22Rv1 (cell line): ENCODE measurements around the gene RAB27B.
"Not testable (repeated sequence)": the region's sequence is repeated elsewhere in the genome, so short reads cannot be mapped to it uniquely, and the experiment has no call there.

ENCODE experiments used
- H3K27ac ChIP-seq: fragments of 450-650 bp; 2 replicates; pipeline ENCODE4 v1.5.1; 2017
- ZFX ChIP-seq: fragments of 450-650 bp; IDR thresholded peaks from 2 replicates; pipeline ENCODE4 v1.6.1; 2017; ENCODE audit warnings: antibody characterized with exemption, borderline replicate concordance
- TF ChIP-seq, protein P1 (sequence below): fragments of 450-650 bp; IDR thresholded peaks from 2 replicates; pipeline ENCODE4 v1.5.1; 2017; ENCODE audit warnings: mild to moderate bottlenecking

The RAB27B gene

DNA sequence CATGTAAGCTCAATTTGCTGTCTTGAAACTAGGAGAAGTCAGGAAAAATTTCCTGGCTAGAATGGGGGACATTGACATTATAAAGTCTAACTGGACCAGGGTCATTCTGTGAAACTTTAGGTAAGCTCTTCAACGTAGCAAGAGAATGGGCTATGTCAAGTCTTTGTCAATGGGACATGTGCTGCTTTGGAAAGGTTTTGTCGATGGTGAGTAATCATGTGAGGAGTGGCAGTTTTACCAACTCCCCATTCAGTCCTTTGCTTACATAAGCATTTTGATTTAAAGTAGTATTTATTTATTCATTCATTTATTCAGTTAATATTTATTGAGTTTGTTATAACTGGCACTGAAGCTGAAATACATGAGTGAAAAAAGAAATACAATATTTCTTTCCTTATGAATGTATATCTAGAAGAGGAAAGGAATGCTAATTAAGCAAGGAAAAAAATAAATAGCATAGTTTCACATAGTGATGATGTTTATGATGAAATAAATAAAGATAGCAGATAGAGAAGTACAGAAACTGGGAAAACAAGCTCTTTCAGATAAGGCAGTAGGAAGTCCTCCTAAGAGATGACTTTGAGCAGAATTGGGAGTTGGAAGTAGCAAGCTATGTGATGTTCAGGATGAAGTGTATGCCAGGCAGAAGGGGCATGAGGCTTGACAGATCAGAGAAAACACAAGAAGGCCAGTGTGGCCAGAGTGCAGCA, 25.4 kb upstream of the RAB27B start:
- no peak overlapping the region for H3K27ac ChIP-seq
- TF ChIP-seq, protein P1, sequence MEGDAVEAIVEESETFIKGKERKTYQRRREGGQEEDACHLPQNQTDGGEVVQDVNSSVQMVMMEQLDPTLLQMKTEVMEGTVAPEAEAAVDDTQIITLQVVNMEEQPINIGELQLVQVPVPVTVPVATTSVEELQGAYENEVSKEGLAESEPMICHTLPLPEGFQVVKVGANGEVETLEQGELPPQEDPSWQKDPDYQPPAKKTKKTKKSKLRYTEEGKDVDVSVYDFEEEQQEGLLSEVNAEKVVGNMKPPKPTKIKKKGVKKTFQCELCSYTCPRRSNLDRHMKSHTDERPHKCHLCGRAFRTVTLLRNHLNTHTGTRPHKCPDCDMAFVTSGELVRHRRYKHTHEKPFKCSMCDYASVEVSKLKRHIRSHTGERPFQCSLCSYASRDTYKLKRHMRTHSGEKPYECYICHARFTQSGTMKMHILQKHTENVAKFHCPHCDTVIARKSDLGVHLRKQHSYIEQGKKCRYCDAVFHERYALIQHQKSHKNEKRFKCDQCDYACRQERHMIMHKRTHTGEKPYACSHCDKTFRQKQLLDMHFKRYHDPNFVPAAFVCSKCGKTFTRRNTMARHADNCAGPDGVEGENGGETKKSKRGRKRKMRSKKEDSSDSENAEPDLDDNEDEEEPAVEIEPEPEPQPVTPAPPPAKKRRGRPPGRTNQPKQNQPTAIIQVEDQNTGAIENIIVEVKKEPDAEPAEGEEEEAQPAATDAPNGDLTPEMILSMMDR, result no peak
- TF ChIP-seq ZFX, result no peak

DNA sequence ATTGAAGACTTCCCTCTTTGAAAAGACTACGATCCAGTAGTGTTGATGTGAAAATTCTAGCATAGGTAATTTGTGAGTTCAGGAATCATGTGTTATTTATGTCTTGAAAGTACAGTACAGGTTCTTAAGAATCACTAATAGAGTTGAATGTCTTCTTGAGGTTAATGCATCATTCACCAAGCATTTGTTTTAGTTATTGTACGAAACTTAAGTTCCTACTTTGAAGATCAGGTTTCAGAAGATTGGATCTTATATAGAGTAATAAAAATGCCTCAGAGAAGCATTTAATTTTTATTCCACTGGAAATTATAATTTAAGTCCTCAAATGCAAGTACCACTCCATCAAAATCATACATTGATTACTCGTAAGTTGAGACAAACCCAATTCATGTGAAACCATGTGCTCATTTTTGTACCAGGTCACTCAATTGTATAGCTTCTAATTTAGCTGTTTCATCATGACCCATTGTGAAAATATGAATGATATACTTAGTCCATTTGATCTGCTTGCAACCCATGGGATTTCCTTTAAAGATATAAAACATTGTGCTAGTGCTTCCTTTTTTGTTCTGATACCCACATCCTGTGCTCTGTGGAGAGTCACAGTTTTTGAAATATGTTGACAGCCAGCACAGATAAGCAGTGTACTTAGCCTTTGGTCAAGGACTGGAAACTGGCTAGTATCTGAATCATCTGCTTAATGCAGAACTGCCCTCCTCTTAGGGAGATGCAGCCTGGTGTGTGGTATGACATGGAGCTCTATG, 22.5 kb upstream of the RAB27B start:
- TF ChIP-seq, protein P1, result no peak
- TF ChIP-seq ZFX, result no peak
- no peak overlapping the region for H3K27ac ChIP-seq

DNA sequence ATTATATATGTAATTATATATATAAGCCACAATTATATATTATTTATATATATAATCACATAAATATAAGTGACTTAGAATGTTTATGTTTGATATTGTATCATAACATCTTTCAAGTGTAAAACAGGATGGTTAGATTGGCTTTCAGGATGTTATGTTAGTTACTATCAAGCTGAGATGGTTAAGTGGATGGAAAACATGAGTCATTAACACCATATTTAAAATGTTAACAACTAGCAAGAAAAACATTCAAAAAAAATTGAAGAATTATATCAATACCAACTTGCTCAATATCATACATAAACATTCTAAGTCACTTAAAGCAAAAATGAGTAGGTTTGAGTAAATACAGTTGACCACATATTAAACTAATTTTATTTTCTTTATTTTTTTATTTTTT, 21.8 kb upstream of the RAB27B start:
- no peak overlapping the region for H3K27ac ChIP-seq
- TF ChIP-seq, protein P1, result no peak
- TF ChIP-seq ZFX, result no peak

DNA sequence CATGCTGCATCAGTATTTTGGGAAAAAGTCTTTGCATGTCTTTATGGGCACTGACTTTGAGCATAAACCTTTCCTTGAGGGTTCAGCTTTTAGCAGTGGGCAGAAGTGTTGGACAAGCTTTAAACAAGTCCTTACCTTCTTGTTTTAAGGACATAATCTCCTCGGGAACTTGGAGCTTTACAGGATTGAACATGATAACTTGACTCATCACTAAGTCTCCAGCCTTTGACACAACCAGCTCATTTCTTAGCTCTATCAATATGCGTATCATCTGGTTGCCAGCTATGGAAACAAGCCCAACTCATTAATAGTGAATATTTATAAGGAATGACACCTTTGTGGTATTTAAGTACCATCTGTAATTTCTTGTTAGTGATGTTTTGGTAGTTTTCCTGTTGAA, 21.0 kb upstream of the RAB27B start:
- no peak for TF ChIP-seq ZFX
- TF ChIP-seq, protein P1, result no peak
- H3K27ac ChIP-seq, result no peak overlapping the region

DNA sequence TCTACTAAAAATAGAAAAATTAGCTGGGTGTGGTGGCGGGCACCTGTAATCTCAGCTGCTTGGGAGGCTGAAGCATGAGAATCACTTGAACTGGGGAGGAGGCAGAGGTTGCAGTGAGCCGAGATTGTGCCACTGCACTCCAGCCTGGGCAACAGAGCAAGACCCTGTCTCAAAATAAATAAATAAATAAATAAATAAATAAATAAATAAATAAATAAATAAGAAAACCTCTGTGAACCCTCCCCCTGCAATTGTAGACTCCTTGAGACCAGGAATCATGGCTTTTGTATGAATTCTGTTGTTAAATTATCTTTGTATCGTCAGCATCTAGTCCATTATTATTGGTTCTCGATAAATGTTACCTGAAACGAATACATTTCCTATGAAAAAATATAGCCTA, 17.6 kb upstream of the RAB27B start:
- not testable (repeated sequence) for H3K27ac ChIP-seq

DNA sequence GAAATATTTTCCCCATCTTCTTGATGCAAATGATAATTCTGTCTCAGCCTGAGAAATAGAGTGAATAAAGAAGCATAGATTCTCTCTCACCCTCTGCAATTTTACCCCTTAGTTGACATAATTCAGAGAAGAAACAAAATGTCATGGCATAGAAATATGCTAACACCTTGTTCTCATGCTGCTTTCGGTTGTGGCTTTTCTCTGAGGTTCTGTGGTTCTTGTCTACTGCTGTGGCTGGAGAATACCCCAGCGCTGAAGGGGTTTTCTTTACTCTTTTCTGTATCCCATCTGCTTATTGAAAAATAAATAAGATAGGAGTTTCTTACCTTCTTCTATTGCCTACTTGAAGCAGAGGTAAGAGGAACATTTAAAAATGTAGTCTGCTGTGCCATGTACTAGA, 15.4 kb upstream of the RAB27B start:
- no peak overlapping the region for H3K27ac ChIP-seq

DNA sequence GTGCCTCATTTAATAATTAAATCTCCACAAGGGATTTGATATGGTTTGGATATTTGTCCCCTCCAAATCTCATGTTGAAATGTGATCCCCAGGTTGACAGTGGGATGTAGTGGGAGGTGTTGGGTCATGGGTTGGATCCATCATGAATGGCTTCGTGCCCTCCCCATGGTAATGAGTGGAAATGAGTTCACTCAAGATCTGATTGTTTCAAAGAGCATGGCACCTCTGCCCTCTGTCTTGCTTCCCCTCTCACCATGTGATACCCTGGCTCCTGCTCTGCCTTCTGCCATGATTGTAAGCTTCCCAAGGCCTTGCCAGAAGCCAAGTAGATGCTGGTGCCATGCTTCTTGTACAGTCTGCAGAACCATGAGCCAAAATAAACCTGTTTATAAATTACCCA, 15.0 kb upstream of the RAB27B start:
- no peak overlapping the region for H3K27ac ChIP-seq
- TF ChIP-seq ZFX, result no peak
- TF ChIP-seq, protein P1, result no peak

More for the DNA sequence above, 15.4 kb upstream of the RAB27B start:
- TF ChIP-seq ZFX, result no peak
- TF ChIP-seq, protein P1, result no peak
